Right lobe of liver (tissue), 6 donors: ENCODE data around the gene FLNC. TPM values are rescaled to one million over a fixed set of nuclear protein-coding genes. Genes with fewer than 3 reads are reported as not detected.

Experiments used
- ATAC-seq, 4 donors: fragments of 200-7000 bp; cut with Tn5 transposase; one replicate each; pipeline ENCODE4 v1.9.1; 2020; ENCODE audit warnings: mild to moderate bottlenecking in 4 of 4, moderate library complexity in 4 of 4
- DNase-seq, 3 donors: peaks; one replicate each; pipeline ENCODE4 v3.0.0-alpha.2; 2020
- H3K27ac ChIP-seq, 3 donors: fragments of 200-600 bp; one replicate each; pipeline ENCODE4 v1.8.0; 2022
- H3K27me3 ChIP-seq, 2 donors: fragments of 200-600 bp; one replicate each; pipeline ENCODE4 v1.8.0; 2022
- H3K36me3 ChIP-seq, 4 donors: fragments of 200-600 bp; sonication (generic) in 1 of 4; one replicate each; pipeline versions ENCODE4 v1.5.1 to v1.8.0; 2017 to 2022; ENCODE audit warnings: control low read depth in 1 of 4
- H3K4me1 ChIP-seq, 4 donors: fragments of 200-600 bp; sonication (generic) in 1 of 4; one replicate each; pipeline versions ENCODE4 v1.5.1 to v1.8.0; 2017 to 2022; ENCODE audit warnings: control low read depth in 1 of 4
- H3K4me3 ChIP-seq, 3 donors: fragments of 200-600 bp; one replicate each; pipeline ENCODE4 v1.8.0; 2022
- H3K9me3 ChIP-seq, 4 donors: fragments of 200-600 bp; sonication (generic) in 1 of 4; one replicate each; pipeline versions ENCODE4 v1.5.1 to v1.8.0; 2017 to 2022; ENCODE audit warnings: control low read depth in 1 of 4
- CTCF ChIP-seq, 4 donors: fragments of 200-600 bp in 3 of 4; fragments of 450-650 bp in 1 of 4; IDR thresholded peaks; one replicate each; pipeline versions ENCODE4 v1.5.1 to v1.8.0; 2016 to 2022; ENCODE audit warnings: antibody characterized with exemption in 4 of 4, mild to moderate bottlenecking in 2 of 4
- POLR2A ChIP-seq: fragments of 450-650 bp; IDR thresholded peaks from one replicate; pipeline ENCODE4 v1.6.1; 2017; ENCODE audit warnings: antibody characterized with exemption, mild to moderate bottlenecking
- WGBS: methylation state at CpG from one replicate; pipeline ENCODE4 v1.1.6; 2018; ENCODE audit warnings: low coverage, low lambda C conversion rate; ENCODE audit not compliant: insufficient coverage; ENCODE audit errors: missing lambda C conversion rate; 5-methylcytosine and 5-hydroxymethylcytosine counted together
- intact Hi-C, 2 donors: fragments of 100-400 bp; cut with DNase I; formaldehyde crosslinking; loops; one replicate each; pipeline versions ENCODE4 v1.11.2 to v1.14.1; 2022
- total RNA-seq, 6 experiments: library from RNA; depleted of rRNA in 2 of 6; stranded (reverse); fragments of >200 nt in 2 of 6; fragmentation: NEBNext Ultra II Directional in 3 of 6; extraction: Animal tissue kit (Norgen Biotek cat#: 25700) in 3 of 6; gene quantifications; one replicate each; pipeline versions ENCODE4 v1.1.0 to v1.2.4, GENCODE V29; 2016 to 2023
- donor health status: DM: no; HTN: yes; CAD: no.
- donor health status: DM: no; HTN: no; CAD: no.
- donor health status: DM: no; HTN: no; CAD: no.
- donor health status: DM: no; HTN: yes; CAD: no.
- donor health status: DM: no; HTN: yes; CAD: no.

FLNC gene
- total RNA-seq, 6 experiments from 2014 or later, result 0.27 to 5.1 (median 0.74) TPM

DNA sequence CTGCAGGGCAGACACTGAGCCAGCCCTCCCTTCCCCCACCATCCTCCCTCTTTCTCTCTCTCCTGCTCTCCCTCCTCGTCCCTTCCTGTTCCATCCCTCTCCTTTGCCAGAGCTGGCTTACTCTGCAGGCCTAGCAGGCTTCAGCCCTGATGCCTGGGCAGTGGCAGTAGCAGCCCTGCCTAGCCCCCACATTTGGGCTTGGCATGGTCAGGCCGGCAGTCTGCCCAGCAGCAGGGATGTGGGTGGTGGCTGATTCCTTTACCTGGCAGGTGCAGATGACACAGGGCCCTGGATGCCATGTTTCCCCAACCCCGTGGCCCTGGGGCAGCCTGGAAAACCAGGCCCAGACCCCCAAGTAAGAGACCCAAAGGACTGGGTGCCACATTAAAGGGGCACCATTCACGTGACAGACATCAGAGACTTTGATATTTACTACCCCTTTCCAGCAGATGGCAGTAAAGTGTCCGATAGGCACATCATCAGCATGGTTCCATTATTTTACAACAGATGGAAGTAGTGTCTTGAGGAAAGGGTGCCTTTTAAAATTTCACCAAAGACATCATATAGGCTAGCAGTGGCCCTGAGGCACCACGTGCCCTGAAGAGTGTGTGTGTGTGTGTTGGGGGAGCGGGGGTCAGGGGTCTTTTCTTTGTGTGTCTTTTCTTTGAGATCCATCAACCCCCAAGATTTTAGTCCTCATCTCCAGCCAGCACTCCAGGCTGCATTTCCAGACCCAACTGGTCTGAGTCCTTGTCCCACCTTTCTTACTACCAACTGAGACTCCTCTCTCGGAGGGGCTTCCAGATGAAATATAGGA lies 74.4 kb downstream of the FLNC start:
- intact Hi-C loops, result no loop called here
- TF ChIP-seq CTCF (IDR thresholded peaks at IDR 0.05) (peak; percentile 61 to 71 (median 64)), POLR2A (no peak)
- ATAC-seq, result peak; percentile 63 to 77 (median 73)
- peak in 1 of 3 donors; percentile 53 for DNase-seq
- H3K4me1 ChIP-seq, result peaks cover 0 to 10% (median 5%) of the 10 kb centered on the region in 4 donors
- no peak overlapping the region for H3K27ac ChIP-seq
- no peak overlapping the region for H3K4me3 ChIP-seq
- H3K27me3 ChIP-seq, result no peaks in the 10 kb centered on the region
- no peaks in the 10 kb centered on the region for H3K36me3 ChIP-seq
- 25% methylated on average over 8 of the region's 8 CpGs for WGBS
- H3K9me3 ChIP-seq, result no peaks in the 10 kb centered on the region

DNA sequence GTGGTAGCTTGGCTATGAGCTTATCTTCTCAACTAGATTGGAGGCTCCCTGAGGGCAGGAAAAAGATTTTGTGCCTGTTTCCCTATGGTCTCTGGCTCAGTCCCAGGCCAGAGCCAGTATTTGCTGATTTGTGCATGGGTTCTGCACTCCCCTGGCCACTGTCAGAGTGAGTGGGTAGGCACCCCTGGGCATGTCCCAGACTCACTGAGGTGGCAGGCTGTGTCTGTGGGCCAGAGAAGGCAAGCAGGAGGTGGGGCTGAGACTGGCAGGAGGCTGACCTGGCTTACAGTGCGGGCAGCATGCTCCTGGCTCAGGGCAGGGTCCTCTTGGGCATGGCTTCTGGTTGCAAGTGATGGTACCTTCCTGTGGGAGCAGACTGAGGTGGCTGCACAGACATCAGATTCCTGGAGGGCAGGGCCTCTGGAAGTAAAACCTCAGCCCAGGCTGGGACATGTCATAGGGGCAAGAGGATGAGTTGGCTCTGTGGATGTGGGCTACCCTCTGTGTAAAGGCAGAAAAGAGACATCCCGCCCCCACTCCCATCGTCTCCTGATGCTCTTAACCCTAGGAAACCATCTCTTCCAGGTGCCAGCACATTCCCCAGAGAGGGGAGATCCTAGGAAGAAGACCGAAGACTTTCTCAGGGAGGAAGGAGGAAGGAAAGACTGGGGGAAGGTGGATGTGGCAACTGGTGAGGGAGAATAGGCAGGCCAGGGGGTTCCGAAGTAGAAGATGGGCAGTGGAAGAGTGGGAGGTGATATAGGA lies 76.0 kb downstream of the FLNC start:
- ATAC-seq (no peak), DNase-seq (peak in 1 of 3 donors; percentile 46)
- WGBS, result 61% methylated on average over 5 of the region's 5 CpGs
- no peaks in the 10 kb centered on the region for H3K36me3 ChIP-seq
- H3K4me1 ChIP-seq, result peaks cover 0 to 4% (median 0%) of the 10 kb centered on the region in 4 donors
- intact Hi-C loops, result no loop called here
- no peaks in the 10 kb centered on the region for H3K27me3 ChIP-seq
- H3K27ac ChIP-seq, result no peak overlapping the region
- H3K9me3 ChIP-seq, result no peaks in the 10 kb centered on the region
- H3K4me3 ChIP-seq, result no peak overlapping the region
- TF ChIP-seq CTCF (IDR thresholded peaks at IDR 0.05) (no peak), POLR2A (no peak)

- 69% methylated on average over 5 of the region's 19 CpGs for WGBS
These were observed 76.8 kb downstream of the FLNC start for GRCh38 chr7:128906766-128907559.

More at GRCh38 chr7:128906766-128907559, 76.8 kb downstream of the FLNC start:
- TF ChIP-seq CTCF (IDR thresholded peaks at IDR 0.05), result no peak
- TF ChIP-seq POLR2A, result no peak
- Histone ChIP-seq H3K27me3 (no peaks in the 10 kb centered on the region), H3K9me3 (no peaks in the 10 kb centered on the region), H3K27ac (no peak overlapping the region), H3K4me1 (peaks cover 0 to 4% (median 0%) of the 10 kb centered on the region in 4 donors), H3K4me3 (no peak overlapping the region), H3K36me3 (no peaks in the 10 kb centered on the region)
- ATAC-seq (no peak), DNase-seq (peak in 1 of 3 donors; percentile 40)
- intact Hi-C loops, result no loop called here

Other genes starting within 250 kb of the FLNC start
- 1 to 10 TPM in 1 of 6 experiments, under 1 TPM in 5; 0.06 to 1.3 (median 0.48) TPM for gene GARIN1A, start 158.1 kb upstream of the FLNC start, total RNA-seq
- gene CALU, start 91.0 kb upstream of the FLNC start, total RNA-seq, result 10 to 100 TPM; 25.4 to 48.3 (median 42.1) TPM
- not detected for gene OPN1SW, start 54.6 kb upstream of the FLNC start, total RNA-seq
- under 1 TPM in 4 of 6 experiments, not detected in 2; 0.16 to 0.70 (median 0.20) TPM for gene CCDC136, start 38.4 kb upstream of the FLNC start, total RNA-seq
- gene ATP6V1F, start 32.5 kb downstream of the FLNC start, total RNA-seq, result 10 to 100 TPM; 26.9 to 72.0 (median 38.9) TPM
- gene KCP, start 80.3 kb downstream of the FLNC start, total RNA-seq, result under 1 TPM in 4 of 6 experiments, not detected in 2; 0.10 to 0.22 (median 0.12) TPM
- 1 to 10 TPM; 4.6 to 8.9 (median 6.4) TPM for gene IRF5, start 107.5 kb downstream of the FLNC start, total RNA-seq
- gene TNPO3, start 224.7 kb downstream of the FLNC start, total RNA-seq, result 10 to 100 TPM; 15.2 to 30.2 (median 22.2) TPM